T-helper 2 cell treated with Interferon-gamma antibody and Interleukin-4, amounts not matched to agents 5 μg/mL and 100 μg/mL, for 36 hours (primary cell): ENCODE data around the gene ENPP7.
A peak's percentile ranks its signal among the peaks of the same experiment; 100 is the strongest.
"Not testable (repeated sequence)": the region's sequence is repeated elsewhere in the genome, so short reads cannot be mapped to it uniquely, and the experiment has no call there.

ENCODE experiments used
- DNase-seq: peaks from one replicate; pipeline ENCODE4 v3.0.0; 2021; ENCODE audit warnings: low spot score
- H3K27ac Mint-ChIP-seq: one replicate; pipeline ENCODE4 v1.8.0; 2021; ENCODE audit warnings: mild to moderate bottlenecking, mixed read lengths
- H3K27me3 Mint-ChIP-seq: one replicate; pipeline ENCODE4 v1.8.0; 2021; ENCODE audit warnings: low read depth, mixed read lengths
- H3K36me3 Mint-ChIP-seq: one replicate; pipeline ENCODE4 v1.8.0; 2021; ENCODE audit warnings: low read depth, mixed read lengths
- H3K4me1 Mint-ChIP-seq: one replicate; pipeline ENCODE4 v1.8.0; 2021; ENCODE audit warnings: low read depth, mixed read lengths
- H3K4me3 Mint-ChIP-seq: one replicate; pipeline ENCODE4 v1.8.0; 2022; ENCODE audit warnings: mild to moderate bottlenecking, moderate library complexity, mixed read lengths
- H3K9me3 Mint-ChIP-seq: one replicate; pipeline ENCODE4 v1.8.0; 2021; ENCODE audit warnings: mixed read lengths

ENPP7 gene

DNA sequence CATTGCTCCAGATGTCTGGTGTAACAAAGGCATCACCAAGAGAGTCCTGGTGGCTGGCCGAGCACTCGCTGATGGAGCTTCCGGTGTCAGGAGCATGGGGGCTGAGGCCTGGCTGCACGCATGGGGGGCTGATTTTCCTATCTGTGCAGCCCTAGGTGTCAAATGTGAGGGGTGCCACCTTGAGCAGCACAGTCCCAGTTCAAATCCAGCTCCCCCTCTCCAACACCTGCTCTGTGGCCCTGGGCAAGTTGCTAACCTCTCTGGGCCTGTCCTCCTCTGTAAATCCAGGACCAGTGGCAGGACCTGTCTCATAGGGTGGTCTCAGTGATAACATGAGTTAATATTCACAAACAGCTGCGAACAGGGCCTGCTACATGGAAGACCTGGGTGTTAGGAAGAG lies 12.9 kb downstream of the ENPP7 start:
- Mint-ChIP-seq H3K9me3 (no peaks in the 10 kb centered on the region), H3K4me3 (no peak overlapping the region), H3K27ac (no peak overlapping the region), H3K36me3 (no peaks in the 10 kb centered on the region), H3K4me1 (peaks cover 12% of the 10 kb centered on the region), H3K27me3 (peaks cover 51% of the 10 kb centered on the region)
- no peak for DNase-seq

DNA sequence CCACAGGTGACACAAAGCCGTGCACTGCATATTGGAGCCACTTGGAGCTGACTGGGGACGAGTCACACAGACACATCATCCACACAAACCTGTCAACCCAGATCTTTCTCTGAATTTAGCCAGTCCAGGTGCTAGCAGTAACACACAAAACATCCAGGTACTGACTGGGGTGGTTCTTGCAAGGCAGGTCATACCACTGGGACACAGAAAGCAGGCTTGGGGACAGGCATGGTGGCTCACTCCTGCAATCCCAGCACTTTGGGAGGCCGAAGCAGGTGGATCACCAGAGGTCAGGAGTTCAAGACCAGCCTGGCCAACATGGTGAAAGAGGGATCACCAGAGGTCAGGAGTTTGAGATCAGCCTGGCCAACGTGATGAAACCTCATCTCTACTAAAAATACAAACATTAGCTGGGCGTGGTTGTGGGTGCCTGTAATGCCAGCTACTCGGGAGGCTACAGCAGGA lies 14.9 kb downstream of the ENPP7 start:
- Mint-ChIP-seq H3K27me3 (peaks cover 47% of the 10 kb centered on the region), H3K36me3 (no peaks in the 10 kb centered on the region), H3K27ac (no peak overlapping the region), H3K4me3 (peak overlapping the region; percentile 30), H3K4me1 (peaks cover 12% of the 10 kb centered on the region), H3K9me3 (no peaks in the 10 kb centered on the region)
- DNase-seq: no peak

DNA sequence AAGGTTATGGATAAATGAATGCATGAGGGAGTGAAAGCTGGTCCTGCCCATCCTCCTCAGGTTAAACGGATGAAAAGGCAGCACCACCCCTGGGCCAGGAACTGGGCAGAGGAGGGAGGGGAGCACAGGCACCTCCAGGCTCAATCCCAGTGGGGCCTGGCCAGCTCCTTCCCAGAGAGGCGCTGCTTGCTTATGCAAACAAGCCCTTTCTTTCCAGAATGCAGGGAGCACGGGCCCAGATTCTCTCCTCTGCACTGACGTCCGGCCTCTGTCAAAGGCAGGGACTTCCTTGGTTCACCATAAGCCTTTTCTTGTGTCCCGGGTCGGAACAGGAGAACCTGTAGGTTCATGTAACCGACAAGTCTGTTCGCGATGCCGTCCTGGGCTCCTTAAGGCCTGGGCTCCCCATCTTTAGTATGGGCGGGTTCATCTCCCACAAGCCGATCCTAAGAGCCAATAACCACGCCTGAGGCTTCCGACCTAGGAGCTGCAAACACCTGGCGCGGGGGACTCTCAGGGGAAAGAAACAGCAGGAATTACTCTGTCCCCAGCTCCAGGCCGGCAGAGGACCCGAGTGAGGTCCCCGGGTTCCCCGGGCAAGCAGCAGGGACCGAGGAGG lies 16.3 kb downstream of the ENPP7 start:
- H3K36me3 Mint-ChIP-seq: no peaks in the 10 kb centered on the region
- H3K9me3 Mint-ChIP-seq: no peaks in the 10 kb centered on the region
- H3K4me3 Mint-ChIP-seq: no peak overlapping the region
- no peak for DNase-seq
- peaks cover 54% of the 10 kb centered on the region for H3K27me3 Mint-ChIP-seq
- peaks cover 12% of the 10 kb centered on the region for H3K4me1 Mint-ChIP-seq
- H3K27ac Mint-ChIP-seq: no peak overlapping the region

DNA sequence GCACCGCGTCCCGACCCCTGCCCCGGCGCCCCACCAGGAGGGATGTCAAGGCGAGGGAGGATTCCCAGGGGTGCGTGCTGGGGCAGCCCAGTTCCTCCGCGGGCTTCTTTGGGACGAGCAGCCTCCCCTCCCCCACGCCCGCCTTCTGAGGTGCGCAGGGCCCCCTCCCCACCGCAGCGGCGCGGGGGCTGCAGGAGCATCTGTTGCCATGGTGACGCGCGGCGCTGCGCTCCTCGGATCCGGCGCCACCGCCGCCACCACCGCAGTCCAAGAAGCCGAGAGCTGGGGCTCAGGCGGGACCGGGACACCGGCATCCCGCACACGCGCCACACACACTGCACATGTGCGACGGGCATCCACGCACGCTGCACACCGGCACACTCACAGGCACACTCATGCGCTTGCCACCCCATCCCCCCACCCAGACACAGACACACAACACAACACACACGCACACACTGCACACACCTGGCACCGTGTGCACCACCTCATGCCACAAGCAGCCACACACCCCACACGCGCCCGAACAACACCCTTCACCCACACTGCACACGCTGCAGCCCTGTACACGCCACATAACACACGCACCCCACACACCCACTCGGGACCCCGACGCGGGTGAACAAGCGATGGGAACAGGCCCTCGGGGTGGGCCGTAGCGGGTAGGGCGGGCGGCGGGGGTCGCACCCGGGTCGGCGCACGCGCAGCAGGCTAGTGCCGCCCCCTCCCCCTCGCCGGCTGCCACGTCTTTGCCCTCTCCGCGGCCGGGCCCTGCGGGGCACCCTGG lies 17.0 kb downstream of the ENPP7 start:
- no peaks in the 10 kb centered on the region for H3K9me3 Mint-ChIP-seq
- peak overlapping the region; percentile 1 for H3K4me3 Mint-ChIP-seq
- DNase-seq: no peak
- no peak overlapping the region for H3K27ac Mint-ChIP-seq
- H3K4me1 Mint-ChIP-seq: peaks cover 12% of the 10 kb centered on the region
- H3K36me3 Mint-ChIP-seq: no peaks in the 10 kb centered on the region
- H3K27me3 Mint-ChIP-seq: peaks cover 56% of the 10 kb centered on the region

DNA sequence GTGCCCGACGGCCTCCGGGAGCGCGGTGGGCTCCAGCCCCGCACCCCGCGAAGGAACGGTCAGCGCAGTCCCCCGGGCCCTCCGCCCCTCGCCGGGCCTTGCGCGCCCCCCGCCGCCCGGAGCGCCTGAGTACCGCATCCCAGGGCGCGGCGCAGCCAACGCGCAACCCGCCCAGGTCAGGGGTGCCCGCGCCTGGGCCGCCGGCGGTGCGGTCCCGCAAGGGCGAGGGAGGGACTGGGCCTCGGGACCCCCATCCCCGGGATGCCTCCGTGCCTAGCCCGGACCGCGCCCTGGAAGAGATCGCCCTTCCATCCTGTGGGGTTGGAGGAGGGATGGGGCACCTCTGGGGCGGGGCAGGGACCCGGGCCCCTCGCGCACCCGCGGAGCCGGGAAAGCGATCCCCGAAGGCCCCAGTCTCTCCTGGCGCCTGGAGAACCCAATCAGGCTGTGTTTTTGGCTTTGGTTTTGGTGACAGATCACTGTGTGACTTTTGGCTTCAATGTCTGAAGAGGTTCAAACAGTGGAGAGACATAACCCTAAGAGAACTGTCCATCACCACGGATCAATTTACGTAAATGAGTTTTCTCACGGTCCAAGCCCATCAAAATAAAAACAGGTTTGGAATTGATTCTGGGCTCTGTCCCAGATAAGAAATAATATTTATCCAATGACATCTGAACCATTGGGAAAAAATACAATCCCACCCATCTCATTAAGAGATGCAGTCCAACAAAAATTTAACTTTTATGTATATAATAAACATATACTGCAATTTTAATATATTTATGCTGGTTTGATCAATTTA lies 17.8 kb downstream of the ENPP7 start:
- H3K27me3 Mint-ChIP-seq: peaks cover 52% of the 10 kb centered on the region

DNA sequence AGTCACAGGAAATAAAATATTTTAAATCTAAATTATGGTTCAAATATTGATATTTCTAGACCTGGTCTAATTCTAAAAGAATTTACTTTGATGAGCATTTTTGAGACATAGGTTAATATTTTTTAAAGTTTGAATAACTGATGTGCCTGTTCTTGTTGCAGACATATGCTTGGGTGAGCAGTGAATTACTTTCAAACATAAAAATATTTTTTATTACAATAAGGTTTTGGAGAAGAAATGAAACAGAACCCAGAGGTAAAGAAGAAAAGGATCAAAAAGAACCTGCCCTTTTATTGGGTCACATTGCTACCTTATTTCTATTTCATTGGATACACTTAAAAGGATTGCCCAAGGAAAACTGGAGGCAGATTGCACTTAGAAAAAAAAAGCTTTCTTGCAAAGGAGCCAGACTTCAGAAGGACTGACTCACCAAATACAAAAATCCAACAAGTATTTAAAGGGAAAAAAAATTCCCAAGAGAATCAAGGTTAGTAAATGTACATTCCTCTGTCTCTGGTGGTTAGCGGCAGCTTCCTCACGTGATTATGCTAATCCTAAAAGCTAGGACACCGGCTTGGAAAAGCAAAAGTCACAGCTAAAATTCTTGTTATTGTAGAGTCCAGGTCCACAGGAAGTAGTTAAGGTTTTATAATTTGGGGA lies 18.5 kb downstream of the ENPP7 start:
- no peak for DNase-seq
- Mint-ChIP-seq H3K4me3 (no peak overlapping the region), H3K27ac (no peak overlapping the region), H3K9me3 (no peaks in the 10 kb centered on the region), H3K36me3 (no peaks in the 10 kb centered on the region), H3K4me1 (peaks cover 12% of the 10 kb centered on the region), H3K27me3 (peaks cover 50% of the 10 kb centered on the region)

More for the DNA sequence above, 17.8 kb downstream of the ENPP7 start:
- no peak for DNase-seq
- Mint-ChIP-seq H3K4me1 (peaks cover 12% of the 10 kb centered on the region), H3K36me3 (no peaks in the 10 kb centered on the region), H3K27ac (no peak overlapping the region), H3K9me3 (no peaks in the 10 kb centered on the region), H3K4me3 (no peak overlapping the region)

DNA sequence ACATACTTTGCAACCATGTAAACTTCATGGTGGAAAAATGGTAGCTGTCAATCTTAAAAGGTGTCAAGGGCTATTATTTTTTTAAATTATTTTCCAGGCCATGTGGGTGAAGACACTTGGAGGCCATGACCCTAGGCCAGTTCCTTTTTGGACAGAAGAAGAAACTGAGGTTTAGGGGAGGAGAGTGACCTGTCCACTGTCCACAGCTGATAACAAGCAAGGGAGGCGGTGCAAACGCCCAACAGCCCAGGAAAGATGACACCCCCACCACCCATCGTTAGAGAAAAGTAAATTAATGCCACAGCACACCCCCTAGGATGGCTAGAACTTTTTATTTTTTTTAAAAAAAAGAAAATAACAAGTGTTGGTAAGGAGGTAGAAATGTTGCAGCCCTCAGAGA lies 19.2 kb downstream of the ENPP7 start:
- DNase-seq: no peak
- H3K36me3 Mint-ChIP-seq: no peaks in the 10 kb centered on the region
- H3K27ac Mint-ChIP-seq: no peak overlapping the region
- H3K27me3 Mint-ChIP-seq: peaks cover 50% of the 10 kb centered on the region
- no peak overlapping the region for H3K4me3 Mint-ChIP-seq
- H3K4me1 Mint-ChIP-seq: peaks cover 12% of the 10 kb centered on the region
- no peaks in the 10 kb centered on the region for H3K9me3 Mint-ChIP-seq

DNA sequence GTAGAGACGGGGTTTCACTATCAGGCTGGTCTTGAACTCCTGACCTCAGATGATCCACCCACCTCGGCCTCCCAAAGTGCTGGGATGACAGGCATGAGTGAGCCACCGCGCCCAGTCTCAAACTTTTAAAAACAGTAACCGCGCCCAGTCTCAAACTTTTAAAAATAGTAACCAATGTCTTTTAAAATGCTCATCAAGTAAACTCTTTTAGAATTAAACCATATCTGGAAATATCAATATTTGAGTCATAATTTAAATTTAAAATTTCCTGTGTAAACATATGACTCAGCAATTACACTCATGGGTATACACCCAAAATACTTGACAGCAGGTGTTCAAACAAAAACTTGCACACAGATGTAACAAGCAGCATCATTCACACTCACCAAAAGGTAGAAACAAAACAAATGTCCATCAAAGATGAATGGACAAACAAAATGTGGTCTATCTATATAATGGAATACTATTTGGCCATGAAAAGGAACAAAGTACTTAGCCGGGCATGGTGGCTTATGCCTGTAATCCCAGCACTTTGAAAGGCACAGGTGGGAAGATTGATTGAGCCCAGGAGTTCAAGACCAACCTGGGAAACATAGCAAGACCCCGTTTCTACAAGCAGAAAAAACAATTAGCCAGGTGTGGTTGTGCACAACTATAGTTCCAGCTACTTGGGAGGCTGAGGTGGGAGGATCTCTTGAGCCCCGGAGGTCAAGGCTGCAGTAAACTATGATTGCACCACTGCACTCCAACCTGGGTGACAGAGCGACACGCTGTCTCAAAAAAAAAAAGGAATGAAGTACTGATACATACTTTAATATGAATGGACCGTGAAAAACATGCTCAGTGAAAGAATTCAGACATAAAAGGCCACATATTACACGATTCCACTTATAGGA lies 20.2 kb downstream of the ENPP7 start:
- no peak overlapping the region for H3K27ac Mint-ChIP-seq
- DNase-seq: no peak
- no peak overlapping the region for H3K4me3 Mint-ChIP-seq
- H3K27me3 Mint-ChIP-seq: peaks cover 47% of the 10 kb centered on the region
- no peaks in the 10 kb centered on the region for H3K9me3 Mint-ChIP-seq
- H3K36me3 Mint-ChIP-seq: no peaks in the 10 kb centered on the region
- H3K4me1 Mint-ChIP-seq: peaks cover 5% of the 10 kb centered on the region

DNA sequence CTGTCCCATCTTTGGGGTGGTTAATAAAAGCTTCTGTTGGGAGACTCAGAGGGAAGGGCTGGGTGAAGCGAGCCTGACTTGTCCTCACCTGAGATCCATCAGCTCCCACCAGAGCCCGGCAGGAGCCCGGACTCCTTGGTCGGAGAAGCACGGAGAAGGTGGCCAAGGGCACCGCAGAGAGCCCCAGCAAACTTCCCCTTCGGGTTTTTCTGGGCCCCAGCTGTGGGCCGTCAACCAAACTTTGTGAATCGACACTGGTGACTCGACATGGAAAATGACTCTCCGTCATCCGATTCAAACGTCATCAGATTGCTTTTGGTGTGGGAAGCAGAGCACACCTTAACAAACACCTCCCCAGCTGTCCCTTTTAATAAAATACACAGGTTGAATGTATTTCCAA lies 21.4 kb downstream of the ENPP7 start:
- no peaks in the 10 kb centered on the region for H3K36me3 Mint-ChIP-seq
- no peak overlapping the region for H3K4me3 Mint-ChIP-seq
- H3K27ac Mint-ChIP-seq: no peak overlapping the region
- H3K27me3 Mint-ChIP-seq: peaks cover 37% of the 10 kb centered on the region
- peak; percentile 20 for DNase-seq
- peaks cover 3% of the 10 kb centered on the region for H3K4me1 Mint-ChIP-seq
- H3K9me3 Mint-ChIP-seq: no peaks in the 10 kb centered on the region

DNA sequence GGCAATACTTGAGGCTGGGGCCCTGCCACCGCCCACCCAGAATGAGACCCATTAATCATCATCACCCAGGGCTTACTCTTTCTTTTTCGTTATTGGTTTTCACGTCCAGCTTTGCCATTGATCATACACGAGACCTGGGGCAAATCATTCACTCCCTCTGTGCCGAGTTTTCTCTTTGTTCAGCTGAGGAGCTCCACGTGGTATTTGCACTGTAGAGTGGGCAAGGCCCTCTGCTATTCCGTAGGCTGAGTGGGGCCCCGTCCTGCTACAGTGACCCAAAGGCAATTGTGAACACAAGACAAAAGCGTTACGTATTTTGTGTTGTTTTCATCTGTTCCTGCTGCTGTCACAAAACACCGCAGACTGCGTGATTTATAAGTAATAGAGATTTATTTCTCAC lies 23.6 kb downstream of the ENPP7 start:
- no peak for DNase-seq
- H3K4me1 Mint-ChIP-seq: no peaks in the 10 kb centered on the region
- no peak overlapping the region for H3K4me3 Mint-ChIP-seq
- peaks cover 34% of the 10 kb centered on the region for H3K27me3 Mint-ChIP-seq
- H3K27ac Mint-ChIP-seq: no peak overlapping the region
- no peaks in the 10 kb centered on the region for H3K36me3 Mint-ChIP-seq
- no peaks in the 10 kb centered on the region for H3K9me3 Mint-ChIP-seq

DNA sequence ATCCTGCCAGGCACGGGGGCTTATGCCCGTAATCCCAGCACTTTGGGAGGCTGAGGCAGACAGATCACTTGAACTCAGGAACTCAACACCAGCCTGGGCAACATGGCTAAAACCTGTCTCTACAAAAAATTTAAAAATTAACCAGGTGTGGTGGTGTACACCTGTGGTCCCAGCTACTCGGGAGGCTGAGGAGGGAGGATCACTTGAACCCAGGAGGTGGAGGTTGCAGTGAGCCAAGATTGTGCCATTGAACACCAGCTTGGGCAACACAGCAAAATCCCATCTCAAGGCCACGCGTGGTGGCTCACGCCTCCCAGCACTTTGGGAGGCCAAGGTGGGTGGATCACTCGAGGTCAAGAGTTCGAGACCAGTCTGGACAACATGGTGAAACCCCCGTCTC lies 24.2 kb downstream of the ENPP7 start:
- DNase-seq, H3K36me3 Mint-ChIP-seq, H3K27ac Mint-ChIP-seq, H3K4me1 Mint-ChIP-seq, H3K9me3 Mint-ChIP-seq, H3K4me3 Mint-ChIP-seq: not testable (repeated sequence)
- peaks cover 29% of the 10 kb centered on the region for H3K27me3 Mint-ChIP-seq

DNA sequence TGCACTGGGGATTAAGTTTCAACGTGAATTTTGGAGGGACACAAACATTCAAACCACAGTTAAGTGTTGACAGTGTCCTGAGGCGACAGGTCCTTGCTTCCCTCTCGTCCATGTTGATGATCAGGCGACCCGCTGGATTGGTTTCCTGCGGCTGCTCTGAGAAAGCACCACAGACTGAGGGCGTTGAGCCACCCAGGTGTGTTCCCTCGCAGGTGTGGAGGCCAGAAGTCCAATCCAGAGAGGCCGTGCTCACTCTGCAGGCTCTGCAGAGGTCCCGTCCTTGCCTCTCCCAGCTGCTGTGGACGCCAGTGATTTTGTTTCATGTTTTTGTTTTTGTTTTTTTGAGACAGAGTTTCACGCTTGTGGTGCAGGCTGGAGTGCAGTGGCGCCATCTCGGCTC lies 24.8 kb downstream of the ENPP7 start:
- no peak overlapping the region for H3K27ac Mint-ChIP-seq
- H3K27me3 Mint-ChIP-seq: peaks cover 25% of the 10 kb centered on the region
- no peaks in the 10 kb centered on the region for H3K4me1 Mint-ChIP-seq
- H3K9me3 Mint-ChIP-seq: no peaks in the 10 kb centered on the region
- no peak overlapping the region for H3K4me3 Mint-ChIP-seq
- no peak for DNase-seq
- H3K36me3 Mint-ChIP-seq: no peaks in the 10 kb centered on the region

DNA sequence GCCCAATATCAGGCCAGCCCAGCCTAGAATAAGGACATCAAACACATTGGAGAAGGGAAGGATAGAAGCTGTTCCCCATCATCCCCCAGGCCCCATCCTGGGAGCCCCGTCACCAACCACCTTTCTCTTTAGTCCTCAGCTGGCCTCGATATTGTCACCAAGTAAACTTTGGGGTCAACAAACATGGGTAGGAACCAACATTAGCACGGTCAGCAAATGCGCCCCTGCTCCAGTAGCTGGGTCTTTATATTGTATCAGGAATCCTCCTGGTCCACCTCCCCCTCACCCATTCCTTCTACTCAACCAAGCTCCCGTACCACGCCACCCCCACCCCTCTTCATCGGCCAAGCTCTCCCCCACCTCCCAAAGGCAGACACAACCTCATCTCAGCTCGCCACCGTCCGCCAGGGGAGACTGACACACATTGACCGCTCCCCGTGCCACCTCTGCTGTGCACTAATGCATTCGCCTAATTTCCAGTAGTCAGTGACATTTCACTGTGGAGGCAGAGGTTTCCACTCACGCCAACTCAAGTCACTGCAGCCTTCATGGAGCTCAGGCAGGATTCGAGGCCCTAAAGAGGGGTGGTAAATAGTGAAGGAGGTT lies 26.5 kb downstream of the ENPP7 start:
- H3K27me3 Mint-ChIP-seq: peaks cover 10% of the 10 kb centered on the region
- H3K4me1 Mint-ChIP-seq: no peaks in the 10 kb centered on the region
- H3K9me3 Mint-ChIP-seq: no peaks in the 10 kb centered on the region
- DNase-seq: no peak
- H3K36me3 Mint-ChIP-seq: no peaks in the 10 kb centered on the region
- no peak overlapping the region for H3K27ac Mint-ChIP-seq
- no peak overlapping the region for H3K4me3 Mint-ChIP-seq
